Non-pigmented ciliary epithelial cell (primary cell): Measurements from ENCODE around the gene DNM3.
"Not testable (repeated sequence)": the region's sequence is repeated elsewhere in the genome, so short reads cannot be mapped to it uniquely, and the experiment has no call there.

Source experiments
- DNase-seq: peaks from one replicate; pipeline ENCODE4 v3.0.0-alpha.2; 2010; ENCODE audit warnings: low read depth

Gene DNM3

GRCh38 chr1:172360985-172361384 is 519.7 kb downstream of the DNM3 start:
- no peak for DNase-seq

GRCh38 chr1:172363852-172364251 is 522.6 kb downstream of the DNM3 start:
- no peak for DNase-seq

GRCh38 chr1:172371646-172372045 is 530.3 kb downstream of the DNM3 start:
- DNase-seq, result not testable (repeated sequence)

DNA sequence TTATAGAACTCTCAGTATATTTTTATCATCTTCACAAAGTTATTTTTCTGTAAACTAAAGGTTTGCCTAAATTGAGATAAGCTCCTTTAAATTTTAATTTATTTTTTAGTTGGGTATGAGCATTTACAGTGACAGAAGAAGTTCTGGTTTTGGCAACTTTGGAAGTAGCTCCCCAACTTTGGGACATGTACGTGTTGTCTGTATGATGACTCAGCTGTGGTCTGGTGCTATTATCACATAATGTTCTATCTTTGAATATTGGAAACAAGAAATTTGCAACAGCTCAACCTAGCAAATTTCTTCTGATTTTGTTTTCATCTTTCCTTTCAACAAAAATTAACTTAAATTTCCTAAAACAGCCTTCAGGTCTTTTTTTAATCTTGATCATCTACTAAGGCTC is 532.6 kb downstream of the DNM3 start:
- DNase-seq, result no peak

GRCh38 chr1:172375211-172375631 is 533.9 kb downstream of the DNM3 start:
- no peak for DNase-seq

- DNase-seq, result no peak
Measured at GRCh38 chr1:172376431-172376830, 535.1 kb downstream of the DNM3 start.

DNA sequence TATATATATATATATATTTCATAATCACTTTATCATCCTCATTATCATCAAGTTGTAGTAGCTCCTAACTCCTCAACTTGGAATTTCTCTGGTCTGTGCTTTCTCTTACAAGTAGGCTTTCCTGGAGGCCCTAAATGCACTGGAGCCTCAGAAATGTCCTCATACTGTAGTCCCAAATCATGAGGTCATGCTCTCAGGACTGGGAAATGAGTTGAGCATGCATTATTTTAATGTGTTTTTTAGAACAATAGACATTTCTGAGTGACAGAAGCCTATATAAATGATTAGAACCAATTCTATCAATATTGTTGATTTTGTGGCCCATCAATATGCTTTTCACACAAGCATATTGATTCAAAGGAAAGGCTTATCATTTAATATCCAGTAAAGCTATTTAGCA is 536.3 kb downstream of the DNM3 start:
- no peak for DNase-seq

- no peak for DNase-seq
Measured at GRCh38 chr1:172378109-172378760, 536.9 kb downstream of the DNM3 start.

GRCh38 chr1:172380441-172381244 is 539.3 kb downstream of the DNM3 start:
- DNase-seq, result no peak

DNA sequence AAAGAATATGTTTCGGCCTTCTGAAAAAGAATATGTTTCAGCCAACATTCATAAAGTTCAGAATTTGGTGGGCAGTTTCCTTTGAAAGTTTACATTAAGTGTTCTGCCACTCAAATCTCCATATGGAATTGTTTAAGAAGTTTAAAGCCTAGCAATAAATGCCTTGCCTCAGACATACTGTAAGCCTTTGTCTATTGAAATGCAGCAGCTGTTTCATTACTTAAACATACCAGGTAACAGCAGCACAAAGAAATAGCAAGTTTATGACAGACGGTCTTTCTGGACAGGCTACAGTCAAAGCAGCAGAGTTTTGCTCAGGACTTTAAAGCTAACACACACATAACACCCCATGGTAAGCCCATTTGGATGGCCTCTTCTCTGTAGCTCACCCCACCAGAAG is 540.6 kb downstream of the DNM3 start:
- no peak for DNase-seq

DNA sequence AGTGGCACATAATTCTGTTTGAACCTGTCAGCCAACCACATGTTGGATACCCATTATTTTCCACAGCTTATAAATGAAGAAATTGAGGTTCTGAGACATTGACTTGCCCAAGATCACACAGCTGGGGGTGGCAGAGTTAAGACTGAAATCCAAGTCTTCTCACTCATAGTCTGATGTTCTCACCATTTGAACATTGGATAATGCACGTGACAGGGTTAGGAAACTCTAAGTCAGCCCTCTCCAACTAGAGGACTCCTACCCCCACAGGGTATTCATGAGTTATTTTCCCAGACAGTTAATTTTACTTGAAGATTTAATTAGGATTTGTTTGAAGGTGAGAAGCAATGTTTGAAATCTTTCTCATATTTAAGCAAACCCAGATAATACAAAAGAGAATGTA is 541.1 kb downstream of the DNM3 start:
- DNase-seq, result no peak

DNA sequence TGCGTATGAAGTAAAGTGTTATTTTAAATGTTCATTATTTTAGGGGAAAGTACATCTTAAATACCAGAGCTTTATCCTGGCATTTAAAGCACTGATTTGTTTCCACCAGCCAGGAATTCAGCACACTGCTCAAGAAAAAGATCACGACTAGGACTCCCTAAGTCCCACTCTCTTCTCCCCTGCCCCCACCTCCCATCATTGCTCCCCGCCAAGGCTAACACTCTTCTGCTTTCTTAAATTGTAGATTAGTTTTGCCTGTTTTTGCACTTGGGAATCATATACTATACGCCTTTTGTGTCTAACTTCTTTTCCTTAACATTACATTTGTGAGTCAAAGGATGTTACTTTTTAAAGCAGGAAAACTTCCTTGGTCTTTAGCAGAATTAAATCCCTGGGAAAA is 541.7 kb downstream of the DNM3 start:
- no peak for DNase-seq

DNA sequence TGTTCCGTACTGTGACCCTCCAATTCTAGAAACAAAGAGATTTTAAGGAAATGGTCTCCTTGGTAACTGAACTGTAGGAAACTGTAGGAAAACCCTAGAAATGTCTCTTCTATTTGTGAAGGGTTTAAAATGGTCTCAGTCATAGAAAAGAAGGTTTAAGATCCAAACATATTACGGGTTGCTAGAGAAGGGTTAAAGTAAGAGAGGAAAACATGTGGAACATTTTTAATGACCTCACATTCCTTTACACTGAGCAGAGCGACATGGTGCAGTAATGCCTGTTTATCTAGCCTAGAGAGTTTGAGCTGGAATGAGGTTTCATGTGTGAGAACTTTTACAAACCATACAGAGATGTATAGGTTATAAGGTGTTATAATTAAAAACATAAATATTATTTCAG is 542.2 kb downstream of the DNM3 start:
- peak; percentile 43 for DNase-seq

GRCh38 chr1:172384656-172385055 is 543.4 kb downstream of the DNM3 start:
- DNase-seq, result no peak

GRCh38 chr1:172386046-172386445 is 544.7 kb downstream of the DNM3 start:
- no peak for DNase-seq

DNA sequence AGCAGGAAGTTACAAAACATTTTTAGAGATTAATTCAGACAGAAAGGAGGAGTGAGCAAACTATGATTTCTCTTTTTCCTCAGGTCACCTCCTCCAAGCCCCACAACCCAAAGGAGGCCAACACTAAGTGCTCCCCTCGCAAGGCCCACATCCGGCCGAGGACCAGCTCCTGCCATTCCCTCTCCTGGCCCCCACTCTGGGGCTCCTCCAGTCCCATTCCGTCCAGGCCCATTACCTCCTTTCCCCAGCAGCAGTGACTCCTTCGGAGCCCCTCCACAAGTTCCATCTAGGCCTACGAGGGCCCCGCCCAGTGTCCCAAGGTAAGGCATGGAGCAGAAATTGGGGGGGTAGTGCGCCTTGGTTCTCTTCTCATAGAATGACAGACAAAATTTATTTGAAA is 547.2 kb downstream of the DNM3 start:
- no peak for DNase-seq

- DNase-seq, result no peak
Measured at GRCh38 chr1:172390301-172390682, 549.0 kb downstream of the DNM3 start.

- no peak for DNase-seq
Measured at GRCh38 chr1:172390683-172391551, 549.6 kb downstream of the DNM3 start.

- DNase-seq, result no peak
Measured at GRCh38 chr1:172391976-172392375, 550.7 kb downstream of the DNM3 start.

DNA sequence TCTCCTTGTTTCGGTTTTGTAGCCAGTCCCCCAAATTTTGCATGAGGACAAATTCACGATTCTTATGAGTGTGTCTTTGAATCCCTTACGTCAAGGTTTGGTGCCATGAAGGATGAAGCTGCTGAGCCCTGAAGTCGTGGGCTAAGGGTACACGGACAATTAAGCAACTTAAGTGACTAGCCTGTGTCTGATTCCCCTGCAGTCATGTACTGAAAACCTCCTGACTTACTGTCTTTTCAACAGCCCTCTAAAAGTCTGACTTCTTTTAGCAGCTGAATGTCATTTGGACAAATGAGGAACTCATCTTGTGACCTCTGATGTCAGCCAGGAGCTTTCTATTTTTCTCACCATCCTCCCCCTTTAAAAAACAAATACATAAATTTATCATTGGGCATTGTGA is 552.1 kb downstream of the DNM3 start:
- no peak for DNase-seq

GRCh38 chr1:172394141-172394751 is 552.9 kb downstream of the DNM3 start:
- no peak for DNase-seq

GRCh38 chr1:172394811-172395210 is 553.5 kb downstream of the DNM3 start:
- DNase-seq, result no peak
